T-helper 1 cell treated with Interleukin-12 subunit alpha and Interleukin-12 subunit beta and Interleukin-4 antibody, amounts not matched to agents 30 ng/mL and 1 ng/mL, for 36 hours (primary cell): ENCODE measurements around the gene GALNT10. TPM values are rescaled to one million over a fixed set of nuclear protein-coding genes. Genes with fewer than 3 reads are reported as not detected.

Source experiments
- intact Hi-C: fragments of 100-400 bp; cut with micrococcal nuclease; formaldehyde crosslinking; loops from one replicate; pipeline ENCODE4 v1.15.1; 2024
- total RNA-seq: library from RNA; stranded (reverse); gene quantifications from 2 replicates; pipeline ENCODE4 v1.2.3, GENCODE V29; 2022

The GALNT10 gene
- total RNA-seq, 1 donor from 2014 or later: 78.2 TPM

DNA sequence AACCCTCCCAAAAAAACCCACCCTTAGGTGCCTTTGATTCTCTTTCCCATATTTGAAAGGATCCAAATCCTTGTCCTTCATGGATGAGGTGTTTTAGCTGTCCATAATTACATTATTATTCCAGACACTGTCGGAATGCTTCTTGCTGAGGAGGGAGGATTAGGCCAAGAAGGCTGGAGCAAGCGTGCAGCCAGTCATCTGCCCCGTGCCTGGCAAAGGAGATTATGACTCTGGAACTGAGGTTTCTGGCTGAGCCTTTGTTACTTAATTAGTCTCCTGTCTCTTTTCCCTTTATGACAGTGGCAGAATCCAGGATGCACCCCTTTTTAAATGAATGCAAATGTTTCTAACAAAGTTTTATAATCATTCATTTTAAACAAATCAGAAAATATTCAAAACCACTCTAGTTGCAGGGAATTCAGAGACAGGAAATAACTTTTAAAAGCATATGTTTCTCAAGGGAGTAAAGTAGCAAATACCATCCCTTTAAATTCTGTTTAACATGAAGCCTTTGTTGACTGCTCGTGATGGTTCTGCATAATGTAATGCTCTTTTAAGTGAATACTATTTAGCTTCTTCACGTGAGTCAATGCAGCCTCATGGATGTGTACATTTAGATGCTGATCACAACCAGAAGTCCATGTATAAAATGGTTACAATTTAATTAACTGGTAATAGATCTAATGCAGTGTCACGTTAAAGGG is 69.8 kb downstream of the GALNT10 start:
- intact Hi-C loops: no loop called here

DNA sequence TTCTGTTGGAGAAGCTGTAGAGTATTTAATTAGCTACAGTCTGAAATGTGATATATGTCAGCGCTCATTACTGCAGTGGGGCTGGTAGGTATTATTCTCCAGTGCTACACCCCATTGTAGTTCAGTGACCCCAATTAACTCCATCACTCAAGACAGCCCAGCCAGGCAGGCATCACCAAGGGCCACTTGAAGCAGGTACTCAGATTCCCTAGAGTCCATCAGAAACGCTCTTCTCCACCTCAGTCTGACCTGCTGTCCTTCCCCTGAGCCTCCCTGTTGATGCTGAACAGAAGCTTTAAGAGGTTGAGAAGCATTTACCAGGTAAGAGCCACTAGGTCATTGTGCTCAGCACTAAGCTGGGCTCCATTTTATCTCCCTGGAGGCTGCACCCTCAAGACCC is 71.8 kb downstream of the GALNT10 start:
- intact Hi-C loops: no loop called here

GRCh38 chr5:154264549-154265196 is 74.1 kb downstream of the GALNT10 start:
- intact Hi-C loops: no loop called here

- intact Hi-C loops: no loop called here
Observed at GRCh38 chr5:154265197-154265773, 74.8 kb downstream of the GALNT10 start.

DNA sequence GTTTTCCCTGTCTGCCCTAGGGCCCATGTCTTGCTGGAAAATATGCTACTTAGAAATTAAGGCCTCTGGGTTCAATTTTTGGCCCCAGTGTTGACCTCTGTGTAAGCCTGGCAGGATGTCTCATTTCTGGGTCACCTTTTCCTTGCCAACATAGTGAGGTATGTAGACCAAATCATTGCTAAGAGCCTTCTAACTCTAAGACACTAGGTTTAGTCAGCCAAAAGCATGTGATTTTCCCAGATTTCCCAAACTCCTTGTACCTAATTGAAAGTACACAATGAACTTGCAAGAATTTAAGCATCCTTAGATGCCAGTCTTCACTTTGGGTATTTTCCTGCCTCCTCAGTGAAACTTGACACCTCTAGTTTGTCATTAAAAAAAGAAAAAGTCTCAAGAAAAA is 77.0 kb downstream of the GALNT10 start:
- intact Hi-C loops: no loop called here

DNA sequence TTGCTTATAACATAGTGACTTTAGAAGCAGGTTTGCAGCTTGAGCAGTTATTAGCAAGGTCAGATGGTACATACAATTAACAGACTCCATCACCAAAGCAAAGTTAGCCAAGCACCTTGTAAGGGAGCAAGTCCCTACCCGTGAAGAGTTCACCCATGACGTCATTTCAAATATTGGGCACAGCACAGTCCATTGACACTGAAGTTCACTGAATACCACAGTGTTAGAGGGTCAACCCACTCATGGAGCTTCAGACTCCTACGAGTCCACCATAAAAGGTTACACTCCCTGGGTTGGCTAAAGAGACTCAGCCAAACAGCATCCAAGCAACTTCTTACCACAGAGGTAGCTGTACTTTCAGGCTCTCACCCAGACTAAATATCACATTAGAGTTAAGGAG is 77.5 kb downstream of the GALNT10 start:
- intact Hi-C loops: no loop called here

GRCh38 chr5:154269414-154269813 is 78.9 kb downstream of the GALNT10 start:
- intact Hi-C loops: no loop called here

- intact Hi-C loops: loop anchor here (5.0 kb wide), 1 partner anchor 176 kb away; the partner anchor contains the start of gene SAP30L
Observed at GRCh38 chr5:154271466-154271865, 80.9 kb downstream of the GALNT10 start.

DNA sequence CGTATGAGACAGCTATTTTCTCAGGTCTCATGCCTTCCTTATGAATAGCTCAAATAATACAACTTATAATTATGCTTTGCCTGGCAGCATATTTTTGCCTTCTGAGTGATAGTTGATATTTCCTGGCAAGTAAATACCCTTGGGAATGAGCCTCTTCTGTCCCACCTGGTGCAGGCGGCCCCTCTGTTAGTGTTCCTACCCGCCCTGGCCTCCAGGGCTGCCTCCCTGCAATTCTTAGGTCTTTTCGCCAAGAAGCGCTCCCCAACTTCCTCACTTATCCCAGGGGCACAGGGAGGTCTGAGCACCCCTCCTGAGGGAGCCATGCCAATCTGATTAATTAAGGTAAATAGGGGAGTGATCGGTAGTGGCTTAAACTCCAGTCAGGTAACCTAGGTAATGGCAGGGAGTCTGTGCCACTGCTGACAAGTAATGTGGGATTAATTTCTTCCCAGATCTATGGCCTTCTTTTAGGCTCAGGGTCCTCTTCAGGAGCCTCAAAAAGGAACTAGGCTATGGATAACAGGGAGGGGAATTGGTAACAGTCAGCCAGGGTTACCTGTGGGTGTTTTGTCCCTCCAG is 81.5 kb downstream of the GALNT10 start:
- intact Hi-C loops: loop anchor here (2.0 to 5.0 kb wide), 3 partner anchors 73 to 175 kb away; partner anchors contain the start of genes GALNT10 and SAP30L

DNA sequence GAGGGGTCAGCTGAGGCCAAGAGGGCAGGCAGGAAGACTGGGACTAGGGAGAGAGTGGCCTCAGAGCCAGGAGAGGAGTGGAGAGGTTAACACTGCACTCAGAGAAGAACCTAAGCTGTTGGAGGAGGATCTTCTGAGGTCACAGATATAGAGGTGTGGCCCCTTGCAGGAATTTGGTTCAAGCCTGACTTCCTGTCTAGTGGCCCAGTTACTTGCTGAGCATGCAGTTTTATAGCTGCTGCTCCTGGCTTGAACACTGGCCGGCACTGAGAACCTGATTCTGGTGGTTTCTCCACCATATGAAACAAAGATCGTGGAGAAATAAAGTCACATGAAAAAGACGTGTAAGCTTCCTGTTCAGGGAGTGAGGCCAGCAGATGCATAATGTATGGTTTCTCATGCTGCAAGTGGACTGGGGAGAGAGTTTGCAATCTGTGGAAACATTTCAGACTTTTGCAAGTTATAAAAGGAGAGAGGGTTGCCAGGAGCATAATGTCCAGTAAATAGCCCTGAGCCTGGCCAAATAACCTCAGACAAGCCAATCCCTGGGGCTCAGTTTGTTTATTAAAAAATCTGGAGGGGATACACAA is 82.6 kb downstream of the GALNT10 start:
- intact Hi-C loops: loop anchor here (1.0 to 5.0 kb wide), 4 partner anchors 59 to 174 kb away; partner anchors contain the start of genes GALNT10 and SAP30L

DNA sequence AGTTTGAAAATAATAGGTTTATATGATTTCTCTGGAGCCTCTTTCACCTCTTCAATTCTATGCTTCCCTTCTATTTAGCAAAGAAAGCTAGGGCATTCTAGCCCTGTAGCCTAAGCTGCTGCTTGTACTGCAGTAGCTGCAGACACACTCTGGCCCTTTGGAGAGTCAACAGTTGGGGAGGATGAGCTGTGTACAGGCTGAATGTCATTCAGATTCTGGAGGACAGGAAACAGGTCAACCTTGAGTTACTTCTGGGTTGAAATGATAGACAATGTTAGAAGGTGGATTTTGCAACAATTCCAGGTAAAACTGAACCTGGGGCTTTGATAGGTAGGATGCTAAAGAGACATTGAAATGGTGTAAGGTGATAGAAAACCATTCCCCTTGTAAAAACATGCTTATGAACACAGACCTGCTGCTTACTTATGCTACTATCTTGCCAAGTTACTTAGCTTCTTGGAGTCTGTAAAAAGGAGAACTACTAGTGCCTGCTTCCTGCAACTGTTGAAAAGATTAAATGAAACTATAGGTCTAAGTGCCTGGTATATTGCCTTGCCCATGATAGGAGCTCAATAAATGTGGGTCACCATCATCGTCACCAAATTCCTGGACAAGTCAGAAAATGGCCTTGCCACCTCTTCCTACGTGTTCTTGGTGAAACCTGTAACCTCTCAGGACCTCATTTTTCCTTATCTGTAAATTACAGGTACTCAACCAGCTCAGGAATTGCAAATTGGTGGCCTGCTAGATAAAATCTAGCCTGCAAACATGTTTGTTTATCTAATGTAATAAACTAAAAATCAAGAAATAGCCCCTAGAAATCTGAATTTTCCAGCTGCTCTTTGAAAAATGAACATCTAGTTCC is 83.7 kb downstream of the GALNT10 start:
- intact Hi-C loops: loop anchor here (1.0 to 5.0 kb wide), 4 partner anchors 60 to 173 kb away; partner anchors contain the start of genes GALNT10 and SAP30L

GRCh38 chr5:154274828-154275185 is 84.3 kb downstream of the GALNT10 start:
- intact Hi-C loops: loop anchor here (5.0 kb wide), 1 partner anchor 172 kb away; the partner anchor contains the start of gene SAP30L

DNA sequence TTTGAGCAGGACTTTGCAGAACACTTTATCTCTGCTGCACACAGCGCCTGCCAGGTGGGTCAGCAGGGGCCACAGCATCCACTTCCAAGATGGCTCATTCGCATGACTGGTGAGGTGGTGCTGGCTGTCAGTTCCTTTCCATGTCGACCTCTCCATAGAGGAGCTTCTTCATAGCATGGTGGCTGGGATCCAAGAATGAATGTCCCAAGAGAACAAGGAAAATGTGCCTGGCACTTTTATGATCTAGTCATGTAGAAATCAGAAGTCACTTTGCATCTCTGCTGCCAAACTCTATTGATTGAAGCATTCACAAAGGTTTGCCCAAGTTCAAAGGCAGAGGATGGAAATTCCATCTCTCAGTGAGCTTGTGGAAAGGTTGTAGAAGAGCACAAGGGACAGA is 85.0 kb downstream of the GALNT10 start:
- intact Hi-C loops: no loop called here

GRCh38 chr5:154276261-154276972 is 85.9 kb downstream of the GALNT10 start:
- intact Hi-C loops: no loop called here

- intact Hi-C loops: no loop called here
Observed at GRCh38 chr5:154276973-154277331, 86.4 kb downstream of the GALNT10 start.

DNA sequence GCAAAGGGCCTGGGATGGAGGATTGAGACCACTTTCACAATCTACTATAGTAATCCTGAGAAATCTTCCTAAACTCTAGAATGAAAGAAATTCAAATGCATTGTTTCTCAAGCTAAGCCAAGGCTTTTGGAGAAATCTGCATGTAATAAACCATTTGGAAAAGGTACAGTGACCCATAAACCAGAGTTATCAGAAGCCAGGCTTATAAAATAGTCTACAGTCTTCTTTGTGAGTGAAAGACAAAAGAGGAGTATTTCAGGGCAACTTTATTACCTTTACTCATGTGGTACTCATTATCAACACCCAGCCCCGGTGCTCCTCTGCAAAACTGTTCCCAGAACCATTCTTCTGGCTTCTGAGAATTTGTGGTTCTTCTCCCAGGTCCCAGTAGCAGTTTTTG is 87.0 kb downstream of the GALNT10 start:
- intact Hi-C loops: no loop called here

- intact Hi-C loops: no loop called here
Observed at GRCh38 chr5:154278186-154278585, 87.7 kb downstream of the GALNT10 start.

GRCh38 chr5:154278908-154279307 is 88.4 kb downstream of the GALNT10 start:
- intact Hi-C loops: no loop called here

GRCh38 chr5:154284433-154284832 is 93.9 kb downstream of the GALNT10 start:
- intact Hi-C loops: no loop called here
